ENCODE data around the gene ING5. TPM values are rescaled to one million over a fixed set of nuclear protein-coding genes. Genes with fewer than 3 reads are reported as not detected.

ING5 gene
- 10 to 100 TPM; 37.7 to 41.3 TPM for total RNA-seq

DNA sequence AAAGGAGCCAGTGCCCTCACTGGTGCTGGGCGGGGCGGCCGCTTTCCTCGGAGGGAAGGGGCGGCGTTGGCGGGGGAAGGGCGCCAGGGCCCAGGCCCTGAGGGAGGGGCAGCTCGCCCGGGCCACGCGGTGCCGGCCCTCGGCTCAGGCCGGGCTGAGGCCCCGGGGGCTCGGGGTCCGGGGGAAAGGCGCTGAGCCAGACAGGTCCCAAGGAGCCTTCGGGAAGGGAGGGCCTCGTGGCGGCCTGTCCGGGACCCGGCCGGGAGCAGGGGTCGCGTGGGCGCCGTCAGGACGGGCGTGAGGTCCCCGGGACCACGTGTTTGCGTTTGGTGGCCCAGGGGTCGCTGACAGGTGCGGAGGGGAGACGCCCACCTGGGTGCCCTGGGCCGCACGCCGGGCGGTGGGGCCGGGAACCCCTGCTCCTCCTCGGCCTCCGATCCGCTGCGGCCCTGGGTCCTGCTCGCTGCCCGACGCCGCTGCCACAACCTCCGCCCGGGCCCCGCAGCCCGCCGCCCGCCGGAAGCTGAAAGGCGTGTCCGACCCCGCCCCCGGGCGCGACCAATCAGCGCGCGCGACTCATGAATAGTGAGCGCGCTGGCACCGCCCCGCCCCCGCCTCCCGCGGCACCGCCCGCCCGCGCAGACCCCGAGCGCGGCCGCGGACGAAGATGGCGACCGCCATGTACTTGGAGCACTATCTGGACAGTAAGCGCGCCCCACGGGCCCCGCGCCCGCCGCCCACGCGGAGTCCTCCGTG lies at the start of gene ING5:
Gene ING5, plus strand, starts transcription at position 641 of the 756 bp plus-strand sequence. Its CDS starts 27 bp downstream, at position 668.
- peak within 1 kb of the TSS; percentile 93 for H3K27ac Mint-ChIP-seq
- TF ChIP-seq, protein P1, sequence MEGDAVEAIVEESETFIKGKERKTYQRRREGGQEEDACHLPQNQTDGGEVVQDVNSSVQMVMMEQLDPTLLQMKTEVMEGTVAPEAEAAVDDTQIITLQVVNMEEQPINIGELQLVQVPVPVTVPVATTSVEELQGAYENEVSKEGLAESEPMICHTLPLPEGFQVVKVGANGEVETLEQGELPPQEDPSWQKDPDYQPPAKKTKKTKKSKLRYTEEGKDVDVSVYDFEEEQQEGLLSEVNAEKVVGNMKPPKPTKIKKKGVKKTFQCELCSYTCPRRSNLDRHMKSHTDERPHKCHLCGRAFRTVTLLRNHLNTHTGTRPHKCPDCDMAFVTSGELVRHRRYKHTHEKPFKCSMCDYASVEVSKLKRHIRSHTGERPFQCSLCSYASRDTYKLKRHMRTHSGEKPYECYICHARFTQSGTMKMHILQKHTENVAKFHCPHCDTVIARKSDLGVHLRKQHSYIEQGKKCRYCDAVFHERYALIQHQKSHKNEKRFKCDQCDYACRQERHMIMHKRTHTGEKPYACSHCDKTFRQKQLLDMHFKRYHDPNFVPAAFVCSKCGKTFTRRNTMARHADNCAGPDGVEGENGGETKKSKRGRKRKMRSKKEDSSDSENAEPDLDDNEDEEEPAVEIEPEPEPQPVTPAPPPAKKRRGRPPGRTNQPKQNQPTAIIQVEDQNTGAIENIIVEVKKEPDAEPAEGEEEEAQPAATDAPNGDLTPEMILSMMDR (IDR thresholded peaks at IDR 0.05): no peak
- CTCF ChIA-PET: interaction anchor here (0.7 to 3.2 kb wide), 11 partner anchors 9 to 177 kb away, joined by 3 to 19 read pairs (median 5); partner anchors contain the start of genes D2HGDH and DTYMK
- intact Hi-C loops (cut with micrococcal nuclease): no loop called here
- ATAC-seq: peak; percentile 66
- H3K4me3 Mint-ChIP-seq: peak within 1 kb of the TSS; percentile 76
- H3K4me1 Mint-ChIP-seq (ENCODE audit: low read depth): peaks cover 36% of the 10 kb centered on the region
- peaks cover 4% of the 10 kb centered on the region for H3K9me3 Mint-ChIP-seq
- no peaks in the 10 kb centered on the region for H3K27me3 Mint-ChIP-seq
- POLR2A ChIA-PET: interaction anchor here (0.9 to 8.2 kb wide), 13 partner anchors 9 to 387 kb away, joined by 3 to 77 read pairs (median 5); partner anchors contain the start of genes D2HGDH, DTYMK, HDLBP and SEPTIN2
- H3K36me3 Mint-ChIP-seq (ENCODE audit: low read depth): peaks cover 33% of the 10 kb centered on the region
- peak; percentile 98 for DNase-seq

DNA sequence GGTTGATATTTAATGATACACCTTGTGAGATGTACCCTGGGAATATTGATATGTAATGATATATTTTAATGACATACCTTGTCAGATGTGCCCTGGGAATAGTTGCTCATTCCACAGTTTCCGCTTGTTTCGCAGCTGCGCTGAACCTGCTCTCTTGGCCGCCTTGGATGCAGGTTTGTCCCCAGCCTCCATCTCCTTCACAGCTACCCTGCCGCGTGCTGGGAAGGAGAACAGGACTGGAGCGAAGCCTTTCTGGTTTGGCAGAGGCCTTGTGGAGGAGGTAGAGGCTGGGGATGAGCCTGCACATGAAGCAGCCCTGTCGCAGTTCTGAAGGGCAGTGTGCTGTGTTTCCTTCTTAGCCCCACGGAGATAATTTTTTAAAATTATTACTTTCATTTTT lies 49.7 kb upstream of the ING5 start:
- H3K27me3 Mint-ChIP-seq: no peaks in the 10 kb centered on the region
- H3K27ac Mint-ChIP-seq: no peak overlapping the region
- intact Hi-C loops (cut with micrococcal nuclease): no loop called here
- DNase-seq: no peak
- no peak for ATAC-seq
- H3K4me3 Mint-ChIP-seq: no peak overlapping the region
- TF ChIP-seq, protein P1 (IDR thresholded peaks at IDR 0.05): no peak
- H3K9me3 Mint-ChIP-seq: no peaks in the 10 kb centered on the region
- ChIA-PET CTCF (no interaction called here), POLR2A (no interaction called here)
- peaks cover 21% of the 10 kb centered on the region for H3K36me3 Mint-ChIP-seq (ENCODE audit: low read depth)
- peaks cover 10% of the 10 kb centered on the region for H3K4me1 Mint-ChIP-seq (ENCODE audit: low read depth)

- H3K4me1 Mint-ChIP-seq (ENCODE audit: low read depth): peaks cover 10% of the 10 kb centered on the region
- H3K27ac Mint-ChIP-seq: no peak overlapping the region
- CTCF ChIA-PET: no interaction called here
- no peak overlapping the region for H3K4me3 Mint-ChIP-seq
- TF ChIP-seq, protein P1 (IDR thresholded peaks at IDR 0.05): no peak
- POLR2A ChIA-PET: no interaction called here
- intact Hi-C loops (cut with micrococcal nuclease): no loop called here
- DNase-seq (no peak), ATAC-seq (no peak)
- H3K9me3 Mint-ChIP-seq: no peaks in the 10 kb centered on the region
- peaks cover 23% of the 10 kb centered on the region for H3K36me3 Mint-ChIP-seq (ENCODE audit: low read depth)
- no peaks in the 10 kb centered on the region for H3K27me3 Mint-ChIP-seq
Observed at GRCh38 chr2:241652722-241653121, 49.1 kb upstream of the ING5 start.

- intact Hi-C loops (cut with micrococcal nuclease): no loop called here
- TF ChIP-seq, protein P1 (IDR thresholded peaks at IDR 0.05): no peak
- Mint-ChIP-seq H3K4me1 (ENCODE audit: low read depth) (peaks cover 10% of the 10 kb centered on the region), H3K36me3 (ENCODE audit: low read depth) (peaks cover 26% of the 10 kb centered on the region), H3K27me3 (no peaks in the 10 kb centered on the region), H3K9me3 (no peaks in the 10 kb centered on the region), H3K4me3 (no peak overlapping the region), H3K27ac (no peak overlapping the region)
- ChIA-PET CTCF (no interaction called here), POLR2A (no interaction called here)
- DNase-seq (no peak), ATAC-seq (no peak)
Observed at GRCh38 chr2:241653210-241653750, 48.6 kb upstream of the ING5 start.

DNA sequence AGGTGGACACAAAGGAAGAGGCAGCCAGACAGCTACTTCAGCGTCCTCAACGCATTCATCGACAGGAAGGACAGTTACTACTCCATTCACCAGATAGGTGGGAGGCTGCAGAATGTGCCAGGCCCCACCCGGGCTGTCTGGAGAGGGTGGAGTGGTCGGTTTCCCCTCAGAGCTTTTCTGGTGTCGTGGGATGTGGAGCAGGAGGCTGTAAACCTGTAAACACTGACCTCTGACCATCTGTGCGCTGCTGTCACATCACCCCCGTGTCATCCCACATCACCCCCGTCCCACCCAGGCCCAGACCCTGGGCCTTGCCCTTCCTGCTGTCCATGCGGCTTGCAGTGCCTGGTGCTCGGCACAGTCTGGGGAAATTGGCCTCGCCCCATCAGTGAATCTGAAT lies 47.3 kb upstream of the ING5 start:
- TF ChIP-seq, protein P1 (IDR thresholded peaks at IDR 0.05): no peak
- Mint-ChIP-seq H3K9me3 (no peaks in the 10 kb centered on the region), H3K27me3 (no peaks in the 10 kb centered on the region), H3K4me3 (no peak overlapping the region), H3K4me1 (ENCODE audit: low read depth) (peaks cover 6% of the 10 kb centered on the region), H3K36me3 (ENCODE audit: low read depth) (peaks cover 28% of the 10 kb centered on the region), H3K27ac (no peak overlapping the region)
- CTCF ChIA-PET: no interaction called here
- ATAC-seq: no peak
- intact Hi-C loops (cut with micrococcal nuclease): no loop called here
- no peak for DNase-seq
- POLR2A ChIA-PET: no interaction called here

All from activated CD8-positive, alpha-beta T cell treated with anti-CD3 and anti-CD28 coated beads for 36 hours (primary cell).